ENCODE measurements around the gene OR2M3.

The OR2M3 gene

GRCh38 chr1:248215880-248216279, 18.8 kb downstream of the OR2M3 start:
- Histone ChIP-seq H2AK5ac (ENCODE audit: low read length) (no peak overlapping the region), H3K23ac (ENCODE audit: low read length) (no peak overlapping the region), H3K4me1 (ENCODE audit: control insufficient read depth, low read depth, low read length) (no peaks in the 10 kb centered on the region), H3K79me2 (ENCODE audit: control insufficient read depth, insufficient read depth, low read length) (no peaks in the 10 kb centered on the region), H2BK15ac (replicated peaks; ENCODE audit: low read depth) (no peak overlapping the region), H3K9ac (ENCODE audit: low read length) (no peak overlapping the region), H3K18ac (ENCODE audit: low read length) (no peak overlapping the region), H2BK5ac (ENCODE audit: low read length) (no peak overlapping the region), H4K8ac (ENCODE audit: low read depth, low read length) (no peak overlapping the region), H3K4me2 (ENCODE audit: low read length) (no peak overlapping the region), H3K36me3 (ENCODE audit: control insufficient read depth, insufficient read depth, low read length) (no peaks in the 10 kb centered on the region), H3K79me1 (ENCODE audit: low read length) (no peaks in the 10 kb centered on the region), H3K56ac (ENCODE audit: low read length) (no peak overlapping the region), H3K27me3 (ENCODE audit: insufficient read depth, low read length, poor library complexity) (no peaks in the 10 kb centered on the region), H3K4ac (ENCODE audit: low read depth, low read length) (no peak overlapping the region), H4K5ac (ENCODE audit: low read length) (no peak overlapping the region), H3K27ac (ENCODE audit: low read depth, low read length) (no peak overlapping the region), H2BK120ac (ENCODE audit: low read depth, low read length) (no peak overlapping the region), H3K4me3 (ENCODE audit: low read length) (no peak overlapping the region)
- no peak for DNase-seq
- no CpG with 5 or more reads among the region's 1 CpG for WGBS (ENCODE audit: extremely low coverage, insufficient coverage, low lambda C conversion rate)

GRCh38 chr1:248225537-248225936, 28.5 kb downstream of the OR2M3 start:
- H3K4me2 ChIP-seq (ENCODE audit: low read length) = no peak overlapping the region
- no peak overlapping the region for H3K27ac ChIP-seq (ENCODE audit: low read depth, low read length)

GRCh38 chr1:248229360-248229908, 32.4 kb downstream of the OR2M3 start:
- H2BK120ac ChIP-seq (ENCODE audit: low read depth, low read length) = no peak overlapping the region
- no peak overlapping the region for H3K4ac ChIP-seq (ENCODE audit: low read depth, low read length)
- no peak overlapping the region for H4K5ac ChIP-seq (ENCODE audit: low read length)
- H4K8ac ChIP-seq (ENCODE audit: low read depth, low read length) = no peak overlapping the region
- H2BK5ac ChIP-seq (ENCODE audit: low read length) = no peak overlapping the region
- H3K27me3 ChIP-seq (ENCODE audit: insufficient read depth, low read length, poor library complexity) = no peaks in the 10 kb centered on the region
- H3K56ac ChIP-seq (ENCODE audit: low read length) = no peak overlapping the region
- no peak overlapping the region for H3K23ac ChIP-seq (ENCODE audit: low read length)
- no peak overlapping the region for H3K18ac ChIP-seq (ENCODE audit: low read length)
- H3K36me3 ChIP-seq (ENCODE audit: control insufficient read depth, insufficient read depth, low read length) = no peaks in the 10 kb centered on the region
- no peaks in the 10 kb centered on the region for H3K4me1 ChIP-seq (ENCODE audit: control insufficient read depth, low read depth, low read length)
- H3K79me2 ChIP-seq (ENCODE audit: control insufficient read depth, insufficient read depth, low read length) = no peaks in the 10 kb centered on the region
- H3K79me1 ChIP-seq (ENCODE audit: low read length) = no peaks in the 10 kb centered on the region
- WGBS (ENCODE audit: extremely low coverage, insufficient coverage, low lambda C conversion rate) = no CpG with 5 or more reads among the region's 6 CpGs
- no peak overlapping the region for H3K9ac ChIP-seq (ENCODE audit: low read length)
- DNase-seq = no peak
- no peak overlapping the region for H2BK15ac ChIP-seq (replicated peaks; ENCODE audit: low read depth)
- H3K27ac ChIP-seq (ENCODE audit: low read depth, low read length) = no peak overlapping the region
- H3K4me2 ChIP-seq (ENCODE audit: low read length) = no peak overlapping the region
- no peak overlapping the region for H2AK5ac ChIP-seq (ENCODE audit: low read length)
- H3K4me3 ChIP-seq (ENCODE audit: low read length) = no peak overlapping the region

More at GRCh38 chr1:248225537-248225936, 28.5 kb downstream of the OR2M3 start:
- Histone ChIP-seq H3K4me1 (ENCODE audit: control insufficient read depth, low read depth, low read length) (no peaks in the 10 kb centered on the region), H3K4ac (ENCODE audit: low read depth, low read length) (no peak overlapping the region), H4K8ac (ENCODE audit: low read depth, low read length) (no peak overlapping the region), H3K56ac (ENCODE audit: low read length) (no peak overlapping the region), H3K9ac (ENCODE audit: low read length) (no peak overlapping the region), H4K5ac (ENCODE audit: low read length) (no peak overlapping the region), H3K79me2 (ENCODE audit: control insufficient read depth, insufficient read depth, low read length) (no peaks in the 10 kb centered on the region), H2BK15ac (replicated peaks; ENCODE audit: low read depth) (no peak overlapping the region), H3K27me3 (ENCODE audit: insufficient read depth, low read length, poor library complexity) (no peaks in the 10 kb centered on the region), H2AK5ac (ENCODE audit: low read length) (no peak overlapping the region), H3K36me3 (ENCODE audit: control insufficient read depth, insufficient read depth, low read length) (no peaks in the 10 kb centered on the region), H3K4me3 (ENCODE audit: low read length) (no peak overlapping the region), H3K23ac (ENCODE audit: low read length) (no peak overlapping the region), H2BK120ac (ENCODE audit: low read depth, low read length) (no peak overlapping the region), H3K18ac (ENCODE audit: low read length) (no peak overlapping the region), H3K79me1 (ENCODE audit: low read length) (no peaks in the 10 kb centered on the region), H2BK5ac (ENCODE audit: low read length) (no peak overlapping the region)
- no peak for DNase-seq
- WGBS (ENCODE audit: extremely low coverage, insufficient coverage, low lambda C conversion rate) = no CpG with 5 or more reads among the region's 1 CpG

- Histone ChIP-seq H3K4ac (ENCODE audit: low read depth, low read length) (no peak within 1 kb of the TSS), H3K79me1 (ENCODE audit: low read length) (no peaks in the 10 kb centered on the region), H3K27me3 (ENCODE audit: insufficient read depth, low read length, poor library complexity) (no peaks in the 10 kb centered on the region), H3K27ac (ENCODE audit: low read depth, low read length) (no peak within 1 kb of the TSS), H3K9ac (ENCODE audit: low read length) (no peak within 1 kb of the TSS), H2AK5ac (ENCODE audit: low read length) (no peak within 1 kb of the TSS), H3K56ac (ENCODE audit: low read length) (no peak within 1 kb of the TSS), H2BK15ac (replicated peaks; ENCODE audit: low read depth) (no peak within 1 kb of the TSS), H4K8ac (ENCODE audit: low read depth, low read length) (no peak within 1 kb of the TSS), H3K23ac (ENCODE audit: low read length) (no peak within 1 kb of the TSS), H3K18ac (ENCODE audit: low read length) (no peak within 1 kb of the TSS), H3K36me3 (ENCODE audit: control insufficient read depth, insufficient read depth, low read length) (no peaks in the 10 kb centered on the region), H2BK5ac (ENCODE audit: low read length) (no peak within 1 kb of the TSS), H2BK120ac (ENCODE audit: low read depth, low read length) (no peak within 1 kb of the TSS), H3K4me1 (ENCODE audit: control insufficient read depth, low read depth, low read length) (no peaks in the 10 kb centered on the region), H3K79me2 (ENCODE audit: control insufficient read depth, insufficient read depth, low read length) (no peaks in the 10 kb centered on the region), H3K4me2 (ENCODE audit: low read length) (no peak within 1 kb of the TSS), H4K5ac (ENCODE audit: low read length) (no peak within 1 kb of the TSS), H3K4me3 (ENCODE audit: low read length) (no peak within 1 kb of the TSS)
- no peak for DNase-seq
- no CpG with 5 or more reads among the region's 2 CpGs for WGBS (ENCODE audit: extremely low coverage, insufficient coverage, low lambda C conversion rate)
Observed at GRCh38 chr1:248231117-248231516, 34.1 kb downstream of the OR2M3 start, which contains the start of gene OR2M4. Gene OR2M4 (plus strand): TSS chr1:248231417. CDS start chr1:248238929, 7,512 bp downstream.

GRCh38 chr1:248239478-248239877, 42.4 kb downstream of the OR2M3 start:
- H3K27ac ChIP-seq (ENCODE audit: low read depth, low read length) = no peak overlapping the region
- H4K8ac ChIP-seq (ENCODE audit: low read depth, low read length) = no peak overlapping the region
- H3K36me3 ChIP-seq (ENCODE audit: control insufficient read depth, insufficient read depth, low read length) = no peaks in the 10 kb centered on the region
- no peaks in the 10 kb centered on the region for H3K27me3 ChIP-seq (ENCODE audit: insufficient read depth, low read length, poor library complexity)
- H3K9ac ChIP-seq (ENCODE audit: low read length) = no peak overlapping the region
- H3K79me1 ChIP-seq (ENCODE audit: low read length) = no peaks in the 10 kb centered on the region
- no peak for DNase-seq
- H2BK120ac ChIP-seq (ENCODE audit: low read depth, low read length) = no peak overlapping the region
- no peak overlapping the region for H2BK5ac ChIP-seq (ENCODE audit: low read length)
- H4K5ac ChIP-seq (ENCODE audit: low read length) = no peak overlapping the region
- no peak overlapping the region for H2BK15ac ChIP-seq (replicated peaks; ENCODE audit: low read depth)
- H3K4me3 ChIP-seq (ENCODE audit: low read length) = no peak overlapping the region
- H3K4me1 ChIP-seq (ENCODE audit: control insufficient read depth, low read depth, low read length) = no peaks in the 10 kb centered on the region
- H3K18ac ChIP-seq (ENCODE audit: low read length) = no peak overlapping the region
- H3K23ac ChIP-seq (ENCODE audit: low read length) = no peak overlapping the region
- H2AK5ac ChIP-seq (ENCODE audit: low read length) = no peak overlapping the region
- H3K4me2 ChIP-seq (ENCODE audit: low read length) = no peak overlapping the region
- no CpG with 5 or more reads among the region's 9 CpGs for WGBS (ENCODE audit: extremely low coverage, insufficient coverage, low lambda C conversion rate)
- no peak overlapping the region for H3K4ac ChIP-seq (ENCODE audit: low read depth, low read length)
- no peak overlapping the region for H3K56ac ChIP-seq (ENCODE audit: low read length)
- no peaks in the 10 kb centered on the region for H3K79me2 ChIP-seq (ENCODE audit: control insufficient read depth, insufficient read depth, low read length)

GRCh38 chr1:248243204-248243603, 46.1 kb downstream of the OR2M3 start:
- Histone ChIP-seq H3K4me1 (ENCODE audit: control insufficient read depth, low read depth, low read length) (no peaks in the 10 kb centered on the region), H3K27me3 (ENCODE audit: insufficient read depth, low read length, poor library complexity) (no peaks in the 10 kb centered on the region), H4K8ac (ENCODE audit: low read depth, low read length) (no peak overlapping the region), H2BK120ac (ENCODE audit: low read depth, low read length) (no peak overlapping the region), H2BK5ac (ENCODE audit: low read length) (no peak overlapping the region), H3K79me2 (ENCODE audit: control insufficient read depth, insufficient read depth, low read length) (no peaks in the 10 kb centered on the region), H2BK15ac (replicated peaks; ENCODE audit: low read depth) (no peak overlapping the region), H3K4me2 (ENCODE audit: low read length) (no peak overlapping the region), H3K27ac (ENCODE audit: low read depth, low read length) (no peak overlapping the region), H3K4me3 (ENCODE audit: low read length) (no peak overlapping the region), H3K79me1 (ENCODE audit: low read length) (no peaks in the 10 kb centered on the region), H3K18ac (ENCODE audit: low read length) (no peak overlapping the region), H3K56ac (ENCODE audit: low read length) (no peak overlapping the region), H3K9ac (ENCODE audit: low read length) (no peak overlapping the region), H3K23ac (ENCODE audit: low read length) (no peak overlapping the region), H3K36me3 (ENCODE audit: control insufficient read depth, insufficient read depth, low read length) (no peaks in the 10 kb centered on the region), H2AK5ac (ENCODE audit: low read length) (no peak overlapping the region), H4K5ac (ENCODE audit: low read length) (no peak overlapping the region), H3K4ac (ENCODE audit: low read depth, low read length) (no peak overlapping the region)
- peak; percentile 30 for DNase-seq
- WGBS (ENCODE audit: extremely low coverage, insufficient coverage, low lambda C conversion rate) = no CpG with 5 or more reads among the region's 14 CpGs

Measured in mesendoderm (in vitro differentiated cells).